ENCODE data around the gene UTRN. TPM values are rescaled to one million over a fixed set of nuclear protein-coding genes. Genes with fewer than 3 reads are reported as not detected.

UTRN gene
- total and polyA plus RNA-seq, 9 donors: 40.8 to 110 (median 61.4) TPM

- no peak for DNase-seq
- Histone ChIP-seq H3K4me3 (ENCODE audit: low read length) (no peak overlapping the region), H3K36me3 (ENCODE audit: control insufficient read depth, insufficient read depth, low read length) (no peaks in the 10 kb centered on the region), H3K27me3 (ENCODE audit: control insufficient read depth, insufficient read depth, low read length) (no peaks in the 10 kb centered on the region), H3K9me3 (replicated peaks; ENCODE audit: control insufficient read depth, low read depth, low read length) (peaks cover 5% of the 10 kb centered on the region), H3K4me1 (ENCODE audit: control insufficient read depth, insufficient read depth, low read length) (peaks cover 18% of the 10 kb centered on the region), H3K27ac (ENCODE audit: low read length) (no peak overlapping the region)
- WGBS (ENCODE audit: insufficient coverage): no CpG with 5 or more reads among the region's 3 CpGs
These were observed 21.3 kb upstream of the UTRN start for GRCh38 chr6:144263786-144264185.

DNA sequence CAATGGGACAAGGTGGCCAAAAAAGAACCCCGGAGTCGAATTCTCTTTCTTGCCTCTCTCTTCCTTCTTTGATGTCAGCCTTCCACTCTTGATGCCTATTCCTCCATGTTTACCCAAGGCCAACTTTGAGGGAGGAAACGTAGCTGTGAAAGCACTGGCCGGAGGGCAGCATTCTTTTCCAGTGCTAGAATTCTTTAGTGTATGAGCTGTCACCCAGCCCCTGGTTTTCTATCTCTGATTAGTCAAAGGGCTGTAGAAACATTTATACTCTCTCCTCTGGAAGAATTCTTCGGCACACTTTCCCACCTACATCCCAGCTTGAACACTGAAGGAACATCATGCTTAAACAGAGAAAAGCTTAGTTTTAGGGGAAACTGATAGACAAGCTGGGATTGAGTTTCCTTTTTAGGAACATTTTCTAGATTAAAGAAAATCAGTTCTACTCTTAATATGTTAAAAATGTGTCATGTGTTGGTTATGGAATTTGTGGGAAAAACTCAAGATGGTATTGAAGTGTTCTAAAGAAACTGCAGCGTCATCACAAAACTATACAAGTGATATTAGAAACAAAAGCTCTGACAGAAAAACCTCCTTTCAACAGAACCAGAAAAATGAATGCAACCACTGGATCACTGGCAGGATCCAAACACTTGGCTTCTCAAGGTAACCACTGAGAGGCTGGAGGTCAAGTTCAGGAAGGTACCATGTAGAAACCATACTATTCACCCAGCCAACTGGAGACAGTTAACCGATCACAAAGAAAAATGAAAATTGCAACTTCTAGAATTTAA is 20.7 kb upstream of the UTRN start:
- no CpG with 5 or more reads among the region's 7 CpGs for WGBS (ENCODE audit: insufficient coverage)
- peaks cover 5% of the 10 kb centered on the region for H3K9me3 ChIP-seq (replicated peaks; ENCODE audit: control insufficient read depth, low read depth, low read length)
- peaks cover 18% of the 10 kb centered on the region for H3K4me1 ChIP-seq (ENCODE audit: control insufficient read depth, insufficient read depth, low read length)
- H3K36me3 ChIP-seq (ENCODE audit: control insufficient read depth, insufficient read depth, low read length): no peaks in the 10 kb centered on the region
- peak; percentile 17 for DNase-seq
- no peak overlapping the region for H3K27ac ChIP-seq (ENCODE audit: low read length)
- no peaks in the 10 kb centered on the region for H3K27me3 ChIP-seq (ENCODE audit: control insufficient read depth, insufficient read depth, low read length)
- no peak overlapping the region for H3K4me3 ChIP-seq (ENCODE audit: low read length)

- no peak for DNase-seq
- H3K9me3 ChIP-seq (replicated peaks; ENCODE audit: control insufficient read depth, low read depth, low read length): peaks cover 5% of the 10 kb centered on the region
- peak overlapping the region; percentile 83 for H3K27ac ChIP-seq (ENCODE audit: low read length)
- no peak overlapping the region for H3K4me3 ChIP-seq (ENCODE audit: low read length)
- WGBS (ENCODE audit: insufficient coverage): no CpG with 5 or more reads among the region's 4 CpGs
- H3K27me3 ChIP-seq (ENCODE audit: control insufficient read depth, insufficient read depth, low read length): no peaks in the 10 kb centered on the region
- no peaks in the 10 kb centered on the region for H3K36me3 ChIP-seq (ENCODE audit: control insufficient read depth, insufficient read depth, low read length)
- H3K4me1 ChIP-seq (ENCODE audit: control insufficient read depth, insufficient read depth, low read length): peaks cover 18% of the 10 kb centered on the region
These were observed 20.1 kb upstream of the UTRN start for GRCh38 chr6:144265061-144265357.

DNA sequence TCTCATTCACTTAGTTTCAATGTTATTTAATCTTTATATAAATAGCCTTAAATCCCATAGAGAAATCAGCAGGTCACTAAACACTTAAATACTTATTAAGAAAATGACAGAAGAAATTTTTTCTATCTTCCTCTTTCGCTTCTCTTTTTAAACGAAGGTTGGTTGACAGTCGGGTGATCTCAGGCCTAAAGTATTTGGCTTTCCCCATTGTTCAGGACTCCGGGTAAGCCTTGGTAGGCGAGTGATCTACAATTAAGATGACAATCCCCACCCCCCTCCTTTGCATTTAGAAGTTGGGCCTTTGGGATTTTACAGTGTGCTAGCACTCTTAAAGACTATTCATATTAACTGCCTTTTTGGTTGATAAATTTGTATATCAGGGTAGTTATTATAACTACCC is 19.7 kb upstream of the UTRN start:
- H3K36me3 ChIP-seq (ENCODE audit: control insufficient read depth, insufficient read depth, low read length): no peaks in the 10 kb centered on the region
- WGBS (ENCODE audit: insufficient coverage): no CpG with 5 or more reads among the region's 5 CpGs
- H3K4me3 ChIP-seq (ENCODE audit: low read length): no peak overlapping the region
- peaks cover 6% of the 10 kb centered on the region for H3K9me3 ChIP-seq (replicated peaks; ENCODE audit: control insufficient read depth, low read depth, low read length)
- peaks cover 18% of the 10 kb centered on the region for H3K4me1 ChIP-seq (ENCODE audit: control insufficient read depth, insufficient read depth, low read length)
- H3K27me3 ChIP-seq (ENCODE audit: control insufficient read depth, insufficient read depth, low read length): no peaks in the 10 kb centered on the region
- peak; percentile 50 for DNase-seq
- peak overlapping the region; percentile 83 for H3K27ac ChIP-seq (ENCODE audit: low read length)

DNA sequence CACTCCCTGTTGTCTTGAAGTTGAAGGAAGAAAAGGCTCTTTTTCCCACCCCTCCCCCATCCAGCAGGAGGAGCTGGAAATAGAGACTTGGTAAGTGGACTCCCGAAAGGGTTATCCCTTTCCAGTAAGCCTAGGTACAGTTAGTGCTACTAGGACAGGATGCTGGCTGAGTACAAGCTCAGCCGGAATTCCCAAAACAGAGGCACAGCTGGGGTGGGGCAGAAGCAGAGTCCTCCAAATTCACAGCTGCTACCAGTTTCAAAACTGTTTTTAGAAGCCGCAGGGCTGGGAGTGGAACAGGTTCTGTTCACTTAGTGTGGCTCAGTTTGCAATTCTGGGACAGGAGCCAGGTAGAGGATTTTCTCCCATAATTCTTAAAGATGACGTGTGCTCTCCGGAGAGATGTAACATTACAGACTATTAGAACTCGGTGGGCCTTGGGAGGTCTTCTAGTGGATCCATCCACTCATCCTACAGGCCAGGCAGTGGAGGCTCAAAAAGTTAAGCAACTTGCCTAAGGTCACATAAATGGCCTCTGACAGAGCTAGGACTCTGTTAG is 19.0 kb upstream of the UTRN start:
- H3K9me3 ChIP-seq (replicated peaks; ENCODE audit: control insufficient read depth, low read depth, low read length): peaks cover 13% of the 10 kb centered on the region
- H3K27ac ChIP-seq (ENCODE audit: low read length): peak overlapping the region; percentile 83
- H3K4me3 ChIP-seq (ENCODE audit: low read length): no peak overlapping the region
- 20% methylated on average over 1 of the region's 6 CpGs for WGBS (ENCODE audit: insufficient coverage)
- H3K36me3 ChIP-seq (ENCODE audit: control insufficient read depth, insufficient read depth, low read length): no peaks in the 10 kb centered on the region
- no peaks in the 10 kb centered on the region for H3K27me3 ChIP-seq (ENCODE audit: control insufficient read depth, insufficient read depth, low read length)
- H3K4me1 ChIP-seq (ENCODE audit: control insufficient read depth, insufficient read depth, low read length): peaks cover 18% of the 10 kb centered on the region
- peak; percentile 94 for DNase-seq

GRCh38 chr6:144268794-144269349 is 16.3 kb upstream of the UTRN start:
- Histone ChIP-seq H3K27me3 (ENCODE audit: control insufficient read depth, insufficient read depth, low read length) (no peaks in the 10 kb centered on the region), H3K36me3 (ENCODE audit: control insufficient read depth, insufficient read depth, low read length) (no peaks in the 10 kb centered on the region), H3K4me1 (ENCODE audit: control insufficient read depth, insufficient read depth, low read length) (peaks cover 18% of the 10 kb centered on the region), H3K9me3 (replicated peaks; ENCODE audit: control insufficient read depth, low read depth, low read length) (peaks cover 9% of the 10 kb centered on the region), H3K27ac (ENCODE audit: low read length) (no peak overlapping the region), H3K4me3 (ENCODE audit: low read length) (no peak overlapping the region)
- WGBS (ENCODE audit: insufficient coverage): 67% methylated on average over 1 of the region's 4 CpGs
- peak; percentile 18 for DNase-seq

GRCh38 chr6:144277174-144277573 is 8.0 kb upstream of the UTRN start:
- Histone ChIP-seq H3K4me1 (ENCODE audit: control insufficient read depth, insufficient read depth, low read length) (no peaks in the 10 kb centered on the region), H3K27me3 (ENCODE audit: control insufficient read depth, insufficient read depth, low read length) (no peaks in the 10 kb centered on the region), H3K27ac (ENCODE audit: low read length) (no peak overlapping the region), H3K4me3 (ENCODE audit: low read length) (no peak overlapping the region), H3K36me3 (ENCODE audit: control insufficient read depth, insufficient read depth, low read length) (no peaks in the 10 kb centered on the region), H3K9me3 (replicated peaks; ENCODE audit: control insufficient read depth, low read depth, low read length) (no peaks in the 10 kb centered on the region)
- WGBS (ENCODE audit: insufficient coverage): no CpG with 5 or more reads among the region's 1 CpG
- DNase-seq: no peak

- Histone ChIP-seq H3K4me1 (ENCODE audit: control insufficient read depth, insufficient read depth, low read length) (no peaks in the 10 kb centered on the region), H3K27ac (ENCODE audit: low read length) (no peak overlapping the region), H3K27me3 (ENCODE audit: control insufficient read depth, insufficient read depth, low read length) (no peaks in the 10 kb centered on the region), H3K9me3 (replicated peaks; ENCODE audit: control insufficient read depth, low read depth, low read length) (no peaks in the 10 kb centered on the region), H3K4me3 (ENCODE audit: low read length) (no peak overlapping the region), H3K36me3 (ENCODE audit: control insufficient read depth, insufficient read depth, low read length) (no peaks in the 10 kb centered on the region)
- 61% methylated on average over 4 of the region's 8 CpGs for WGBS (ENCODE audit: insufficient coverage)
- no peak for DNase-seq
These were observed 7.4 kb upstream of the UTRN start for GRCh38 chr6:144277605-144278227.

GRCh38 chr6:144278659-144279314 is 6.3 kb upstream of the UTRN start:
- H3K9me3 ChIP-seq (replicated peaks; ENCODE audit: control insufficient read depth, low read depth, low read length): no peaks in the 10 kb centered on the region
- H3K27ac ChIP-seq (ENCODE audit: low read length): no peak overlapping the region
- H3K36me3 ChIP-seq (ENCODE audit: control insufficient read depth, insufficient read depth, low read length): no peaks in the 10 kb centered on the region
- no peaks in the 10 kb centered on the region for H3K27me3 ChIP-seq (ENCODE audit: control insufficient read depth, insufficient read depth, low read length)
- no peak for DNase-seq
- 57% methylated on average over 3 of the region's 4 CpGs for WGBS (ENCODE audit: insufficient coverage)
- peaks cover under 1% of the 10 kb centered on the region for H3K4me1 ChIP-seq (ENCODE audit: control insufficient read depth, insufficient read depth, low read length)
- no peak overlapping the region for H3K4me3 ChIP-seq (ENCODE audit: low read length)
